ENCODE results near the gene PPP1R18.
A peak's percentile ranks its signal among the peaks of the same experiment; 100 is the strongest.
"Not testable (repeated sequence)": the region's sequence is repeated elsewhere in the genome, so short reads cannot be mapped to it uniquely, and the experiment has no call there.

The PPP1R18 gene

GRCh38 chr6:30719356-30719755, 32.9 kb upstream of the PPP1R18 start:
- DNase-seq: no peak

DNA sequence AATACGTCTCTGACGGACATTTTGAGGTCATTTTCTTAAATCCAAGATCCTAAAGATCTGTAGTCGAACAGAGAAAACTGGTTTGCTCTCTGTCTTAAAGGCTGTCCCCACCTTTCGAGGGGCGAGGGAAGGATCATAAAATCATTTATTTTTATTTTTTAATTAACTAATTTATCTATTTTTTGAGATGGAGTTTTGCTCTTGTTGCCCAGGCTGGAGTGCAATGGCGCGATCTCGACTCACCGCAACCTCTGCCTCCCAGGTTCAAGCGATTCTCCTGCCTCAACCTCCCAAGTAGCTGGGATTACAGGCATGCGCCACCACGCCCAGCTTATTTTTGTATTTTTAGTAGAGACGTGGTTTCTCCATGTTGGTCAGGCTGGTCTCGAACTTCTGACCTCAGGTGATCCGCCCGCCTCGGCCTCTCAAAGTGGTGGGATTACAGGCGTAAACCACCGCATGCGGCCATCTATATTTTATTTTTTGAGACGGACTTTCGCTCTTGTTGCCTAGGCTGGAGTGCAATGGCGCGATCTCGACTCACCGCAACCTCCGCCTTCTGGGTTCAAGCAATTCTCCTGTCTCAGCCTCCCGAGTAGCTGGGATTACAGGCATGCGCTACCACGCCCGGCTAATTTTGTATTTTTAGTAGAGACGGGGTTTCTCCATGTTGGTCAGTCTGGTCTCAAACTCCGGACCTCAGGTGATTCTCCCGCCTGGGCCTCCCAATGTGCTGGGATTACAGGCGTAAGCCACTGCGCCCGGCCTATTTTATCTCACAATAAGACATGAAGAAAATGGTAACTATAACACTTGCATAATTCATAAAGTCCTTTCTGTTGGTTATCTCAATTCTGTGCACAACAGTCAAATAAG, 31.6 kb upstream of the PPP1R18 start:
- not testable (repeated sequence) for DNase-seq

GRCh38 chr6:30717129-30717844, 30.8 kb upstream of the PPP1R18 start, which contains the start of gene MDC1:
MDC1 (minus strand) TSS chr6:30717281; CDS start chr6:30715175, 2,106 bp downstream.
- DNase-seq: peak; percentile 100

DNA sequence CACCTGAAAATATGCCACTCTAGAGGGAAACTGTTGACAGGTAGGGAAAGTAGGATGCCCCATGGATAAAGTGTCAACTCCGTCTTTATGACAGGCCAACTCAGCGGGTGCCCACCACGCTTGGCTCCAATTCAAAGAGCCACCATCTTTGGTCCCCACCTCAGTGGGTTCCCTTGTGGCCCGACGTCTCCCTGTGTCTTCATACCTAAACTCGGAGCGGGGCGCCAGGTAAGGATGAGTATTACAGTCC, 30.4 kb upstream of the PPP1R18 start:
- no peak for DNase-seq

GRCh38 chr6:30714263-30714662, 27.8 kb upstream of the PPP1R18 start:
- no peak for DNase-seq

- DNase-seq: no peak
These were observed 26.0 kb upstream of the PPP1R18 start for GRCh38 chr6:30712441-30712945.

DNA sequence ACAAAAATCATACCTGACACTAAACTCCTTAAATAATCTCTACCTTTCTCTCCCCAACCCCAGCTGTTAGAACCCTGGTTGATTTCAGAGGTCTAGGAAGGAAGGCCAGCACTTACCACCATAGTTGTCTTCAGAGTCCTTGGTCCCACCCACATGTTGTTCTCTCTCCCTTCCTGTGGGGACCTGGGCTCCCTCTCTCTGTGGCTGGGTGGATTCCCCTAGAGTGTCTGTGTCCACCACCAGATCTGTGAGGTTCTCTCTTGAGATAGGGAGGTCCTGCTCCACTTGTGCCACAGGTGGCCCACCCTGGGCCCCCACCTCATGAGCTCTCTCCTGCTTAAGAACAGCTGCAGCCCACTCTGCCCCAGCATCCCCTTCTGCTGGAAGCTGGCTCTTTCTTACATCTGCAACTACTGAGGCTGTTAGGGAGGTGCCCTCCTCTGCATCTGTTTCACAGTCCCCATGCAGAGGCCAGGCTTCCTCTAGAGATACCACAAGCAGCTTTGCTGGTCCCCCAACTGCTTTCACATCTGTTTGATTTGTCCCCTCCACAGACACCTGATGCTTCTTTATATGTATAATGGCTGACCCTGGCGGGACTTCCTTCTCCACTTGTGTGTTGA, 25.4 kb upstream of the PPP1R18 start:
- no peak for DNase-seq

GRCh38 chr6:30709101-30709868, 22.8 kb upstream of the PPP1R18 start:
- no peak for DNase-seq

DNA sequence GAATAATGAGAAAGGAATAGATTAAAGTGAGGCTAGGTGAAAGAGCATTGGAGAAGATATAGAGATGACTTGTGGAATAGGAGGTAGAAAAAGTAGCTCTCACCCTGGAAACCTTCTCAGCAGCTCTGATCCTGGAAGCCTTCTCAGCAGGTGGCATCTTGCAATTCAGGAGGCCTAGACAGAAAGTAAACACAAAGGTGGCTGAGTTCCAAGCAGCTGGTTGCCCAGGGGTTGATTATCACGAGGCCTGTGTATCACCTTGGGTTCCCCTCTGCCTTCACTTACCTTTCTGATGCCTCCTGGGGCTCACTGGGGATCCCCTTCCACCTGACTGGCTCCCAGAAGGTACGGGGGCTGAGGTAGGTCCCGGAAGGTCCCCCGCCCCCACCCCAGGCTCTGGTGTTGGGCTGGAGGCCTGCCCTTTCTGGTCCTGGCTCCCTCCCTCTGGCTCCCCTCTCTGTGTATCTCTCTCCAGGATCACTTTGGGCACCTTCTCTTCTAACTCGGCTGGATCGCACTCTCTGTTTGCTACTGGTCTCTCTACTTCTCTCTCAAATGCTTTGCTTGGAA, 20.9 kb upstream of the PPP1R18 start:
- DNase-seq: peak; percentile 34

DNA sequence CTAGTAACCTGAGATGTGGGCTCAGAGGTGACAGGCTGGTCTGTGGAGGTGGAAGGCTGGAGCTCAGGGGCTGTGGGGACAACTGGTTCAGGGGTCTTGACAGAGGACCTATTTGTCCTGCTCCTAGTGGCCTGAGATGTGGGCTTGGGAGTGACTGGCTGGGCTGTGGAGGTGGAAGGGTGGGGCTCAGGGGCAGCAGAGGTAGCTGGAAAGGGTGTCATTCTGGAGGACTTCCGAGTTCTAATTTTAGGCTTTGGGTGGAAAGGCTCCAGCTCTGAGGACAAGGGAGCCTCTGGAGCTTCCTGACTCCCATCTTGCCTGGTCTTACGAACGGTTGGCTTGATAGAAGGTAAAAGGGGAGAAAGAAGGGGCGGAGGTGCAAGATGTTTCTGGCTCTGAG, 19.2 kb upstream of the PPP1R18 start:
- DNase-seq: no peak

GRCh38 chr6:30703821-30704220, 17.4 kb upstream of the PPP1R18 start:
- DNase-seq: no peak

GRCh38 chr6:30703011-30703410, 16.6 kb upstream of the PPP1R18 start:
- no peak for DNase-seq

DNA sequence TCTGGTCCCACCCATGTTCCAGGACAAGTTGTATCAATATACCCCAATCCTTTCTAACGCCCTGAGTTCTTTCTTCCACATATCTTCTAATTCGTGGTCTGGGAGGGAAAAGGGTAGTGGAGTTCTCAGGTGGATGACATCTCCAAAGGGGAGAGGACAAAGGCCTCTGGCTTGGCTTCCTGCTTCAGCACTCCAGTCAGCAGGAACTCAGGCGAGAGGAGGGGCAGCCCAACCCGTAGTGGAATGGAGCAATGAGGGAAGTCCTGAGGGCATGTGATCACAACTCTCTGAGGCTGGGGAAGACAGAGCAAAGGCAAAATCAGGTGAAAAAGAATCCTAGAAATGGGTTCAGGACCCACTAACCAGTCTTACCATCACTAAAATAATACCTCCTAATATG, 13.9 kb upstream of the PPP1R18 start:
- DNase-seq: no peak

DNA sequence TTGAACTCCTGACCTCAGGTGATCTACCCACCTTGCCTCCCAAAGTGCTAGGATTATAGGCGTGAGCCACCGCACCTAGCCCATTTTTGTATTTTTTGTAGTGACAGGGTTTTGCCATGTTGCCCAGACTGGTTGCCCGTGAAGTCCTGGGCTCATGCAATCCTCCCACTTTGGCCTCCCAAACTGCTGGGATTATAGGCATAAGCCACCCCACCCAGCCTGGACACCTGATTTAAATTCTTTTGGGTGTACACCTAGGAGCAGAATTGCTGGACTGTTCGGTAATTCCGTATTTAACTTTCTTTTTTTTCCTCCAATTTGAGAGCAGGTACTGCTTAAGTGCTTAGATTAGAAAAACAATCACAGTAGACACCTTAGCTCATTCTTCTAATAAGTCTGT, 10.0 kb upstream of the PPP1R18 start:
- no peak for DNase-seq

DNA sequence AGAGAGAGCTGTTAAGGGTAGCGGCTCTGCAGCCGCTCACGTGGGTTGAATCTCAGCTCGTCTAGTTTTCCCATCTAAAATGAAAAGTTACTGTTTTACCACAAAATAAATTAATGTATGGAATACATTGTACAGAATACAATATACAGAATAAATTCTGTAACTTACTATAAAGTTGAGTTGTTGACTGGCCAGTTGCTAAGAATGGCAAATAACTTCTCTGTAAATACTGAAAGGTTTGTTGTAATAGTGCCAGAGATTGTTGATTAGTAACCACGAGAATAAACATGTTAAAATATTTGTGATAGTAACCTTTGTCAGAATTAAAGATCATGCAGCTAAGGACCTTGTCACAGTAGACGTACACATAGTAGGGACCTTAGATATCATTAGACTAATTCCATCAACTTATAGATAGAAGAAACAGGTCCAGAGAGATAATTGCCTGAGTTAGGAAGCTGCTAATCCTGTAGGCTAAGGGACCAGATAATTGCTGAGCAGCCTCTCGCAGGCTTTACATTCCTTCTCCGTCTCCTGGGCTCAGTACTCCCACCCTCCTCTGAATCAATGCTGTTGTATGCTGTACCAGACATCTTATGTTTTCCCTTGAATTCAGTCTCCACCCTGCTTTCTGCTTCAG, 4.9 kb upstream of the PPP1R18 start:
- DNase-seq: no peak

- peak; percentile 88 for DNase-seq
These were observed 4.2 kb upstream of the PPP1R18 start, which contains the start of gene NRM for GRCh38 chr6:30690403-30691207. NRM (minus strand) TSS chr6:30690984; CDS start chr6:30690974, 10 bp downstream.

DNA sequence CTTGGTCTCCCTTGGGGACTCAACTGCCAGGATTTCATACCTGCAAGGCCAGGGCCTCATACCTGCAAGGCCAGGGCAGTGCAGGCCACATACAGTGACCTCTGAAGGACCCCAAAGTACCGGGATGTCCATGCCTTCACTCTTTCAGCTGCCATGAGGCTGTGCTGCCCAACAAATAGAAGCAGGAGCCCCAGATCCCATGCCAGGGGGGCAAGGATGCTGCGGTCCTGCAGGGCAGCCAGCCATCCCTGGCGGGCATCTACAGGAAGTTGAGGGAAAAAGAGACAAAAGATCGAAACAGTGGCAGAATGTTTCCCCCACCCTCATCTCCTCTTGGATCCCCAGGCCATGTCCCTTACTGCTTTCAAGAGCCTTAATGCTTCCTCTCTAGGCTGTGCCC, 3.5 kb upstream of the PPP1R18 start:
- DNase-seq: no peak

DNA sequence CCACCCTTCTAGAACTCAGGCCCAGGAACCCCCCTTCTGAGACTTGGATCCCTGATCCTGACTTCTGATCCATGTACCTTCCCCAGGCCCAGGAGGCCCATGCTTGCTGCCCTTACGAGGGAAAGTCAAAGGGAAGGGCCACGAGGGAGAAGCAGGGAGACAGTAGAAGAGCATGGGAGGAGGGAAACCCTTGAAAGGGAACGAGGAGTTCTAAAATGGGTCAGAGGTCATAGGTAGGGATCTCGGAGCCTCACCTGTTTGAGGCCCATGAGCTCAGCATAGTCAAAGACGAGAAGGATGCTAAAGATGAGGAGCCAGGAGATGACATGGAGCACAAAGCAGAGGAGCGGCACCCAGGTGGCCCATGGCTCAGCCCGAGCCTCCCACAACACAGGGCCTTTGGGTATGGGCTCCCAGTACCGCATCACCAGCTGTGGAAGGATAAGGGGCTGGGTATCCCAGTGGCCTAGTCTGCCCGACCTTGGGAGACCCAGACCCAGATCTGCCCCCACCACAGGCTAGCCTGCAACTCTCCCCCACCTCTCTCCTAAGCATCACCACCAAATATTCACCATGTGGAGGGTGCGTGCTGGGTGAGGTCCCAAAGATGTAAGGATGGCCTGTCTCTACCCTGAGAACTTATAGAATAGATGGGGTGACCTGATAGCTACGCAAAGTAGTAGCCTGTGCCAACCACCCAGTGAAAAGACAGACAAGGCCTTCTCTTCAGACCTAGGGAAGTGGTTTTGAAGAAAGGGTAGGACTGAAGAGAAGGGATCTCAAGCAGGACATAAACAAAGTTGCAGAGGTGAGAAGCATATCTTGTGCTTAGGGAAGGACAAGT, 2.8 kb upstream of the PPP1R18 start:
- no peak for DNase-seq

GRCh38 chr6:30688569-30688968, 2.1 kb upstream of the PPP1R18 start:
- DNase-seq: no peak
